ENCODE data around the gene LRP8. TPM values are rescaled to one million over a fixed set of nuclear protein-coding genes. Genes with fewer than 3 reads are reported as not detected.

The LRP8 gene
- total and polyA plus RNA-seq, 2 experiments from 2014 or later: 27.8 to 71.1 TPM

DNA sequence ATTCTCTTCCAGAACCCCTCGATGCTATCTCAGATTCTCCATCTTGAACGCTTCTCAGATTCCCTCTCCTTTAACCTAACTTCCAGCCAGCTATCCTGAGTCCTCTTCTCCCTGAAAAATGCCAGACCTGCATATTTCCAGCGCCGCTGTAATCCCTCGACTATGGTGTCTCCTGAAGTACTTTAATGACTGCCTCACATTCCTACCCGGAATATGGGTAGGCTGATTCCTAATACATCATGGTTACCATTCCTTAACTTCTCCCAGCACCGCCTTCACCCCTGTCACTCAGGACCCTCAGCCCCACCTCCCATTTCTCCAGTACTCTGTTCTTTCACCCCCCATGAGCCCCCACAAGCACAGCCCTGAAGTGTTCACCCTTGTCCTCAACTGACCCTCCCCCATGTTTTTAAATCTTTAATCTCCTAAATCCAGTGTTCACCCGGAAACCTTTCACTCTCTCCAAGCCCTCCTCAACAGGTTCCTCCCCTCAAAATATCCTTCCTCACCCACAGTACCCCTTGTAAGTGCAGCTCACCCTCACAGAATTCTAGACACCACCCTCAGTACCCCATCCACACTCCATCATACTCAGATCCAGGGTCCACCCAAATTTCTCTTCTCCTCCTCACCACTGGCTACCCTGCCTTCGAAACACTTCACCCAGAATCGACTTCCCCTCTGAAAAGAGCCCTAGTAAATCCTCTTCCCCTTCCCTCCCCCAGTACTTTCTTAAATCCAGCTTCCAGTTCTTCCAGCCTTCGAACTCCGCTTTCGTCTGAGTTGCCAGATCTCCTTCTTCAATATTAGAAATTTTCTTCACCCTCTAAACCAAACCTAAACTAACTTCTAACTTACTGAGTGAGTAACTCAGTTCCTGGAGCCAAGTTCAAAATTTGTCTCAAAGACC lies 130.3 kb downstream of the LRP8 start (continued):
- TF ChIP-seq CTCF (conservative IDR thresholded peaks at IDR 0.05; ENCODE audit: low read depth in 2 of 2) (no peak), EZH2phosphoT487 (IDR thresholded peaks at IDR 0.05; ENCODE audit: unreplicated experiment) (no peak), NANOG (IDR thresholded peaks at IDR 0.05; ENCODE audit: borderline replicate concordance) (no peak)

GRCh38 chr1:53196485-53197290 lies 131.2 kb downstream of the LRP8 start, which contains the start of gene CPT2:
Gene CPT2, plus strand, starts transcription at chr1:53196824. Its CDS starts 120 bp downstream, at chr1:53196944.
- H3K4me3 ChIP-seq: peak within 1 kb of the TSS; percentile 94
- ATAC-seq (peak; percentile 99), DNase-seq (ENCODE audit: low spot score) (peak; percentile 98)
- peak within 1 kb of the TSS; percentile 70 for H3K27ac ChIP-seq (ENCODE audit: low read depth)
- no peaks in the 10 kb centered on the region for H3K9me2 ChIP-seq (ENCODE audit: insufficient read depth)
- Mint-ChIP-seq H3K4me3 (peak within 1 kb of the TSS; percentile 97), H3K27ac (peak within 1 kb of the TSS; percentile 93), H3K36me3 (ENCODE audit: low read depth) (peaks cover 5% of the 10 kb centered on the region; the same call in 1 of the 3 replicates), H3K27me3 (ENCODE audit: insufficient read depth, low read depth, poor library complexity) (peaks cover 17% of the 10 kb centered on the region), H3K4me1 (peaks cover 20% of the 10 kb centered on the region), H3K9me3 (no peaks in the 10 kb centered on the region; the same call in 1 of the 3 replicates)
- H4K20me1 ChIP-seq (replicated peaks; ENCODE audit: insufficient read depth): no peaks in the 10 kb centered on the region
- peaks cover 11% of the 10 kb centered on the region for H3K4me1 ChIP-seq (ENCODE audit: insufficient read depth)
- peaks cover 8% of the 10 kb centered on the region for H3K79me2 ChIP-seq (replicated peaks; ENCODE audit: insufficient read depth)
- no peaks in the 10 kb centered on the region for H3K36me3 ChIP-seq (ENCODE audit: insufficient read depth)
- no peaks in the 10 kb centered on the region for H3F3A ChIP-seq (replicated peaks; ENCODE audit: low read depth)
- peak within 1 kb of the TSS; percentile 92 for H3K4me2 ChIP-seq
- H2AFZ ChIP-seq: peak within 1 kb of the TSS; percentile 69
- peaks cover 4% of the 10 kb centered on the region; the same call in 1 of the 2 replicates for H3K27me3 ChIP-seq (ENCODE audit: insufficient read depth)
- TF ChIP-seq, protein P1, sequence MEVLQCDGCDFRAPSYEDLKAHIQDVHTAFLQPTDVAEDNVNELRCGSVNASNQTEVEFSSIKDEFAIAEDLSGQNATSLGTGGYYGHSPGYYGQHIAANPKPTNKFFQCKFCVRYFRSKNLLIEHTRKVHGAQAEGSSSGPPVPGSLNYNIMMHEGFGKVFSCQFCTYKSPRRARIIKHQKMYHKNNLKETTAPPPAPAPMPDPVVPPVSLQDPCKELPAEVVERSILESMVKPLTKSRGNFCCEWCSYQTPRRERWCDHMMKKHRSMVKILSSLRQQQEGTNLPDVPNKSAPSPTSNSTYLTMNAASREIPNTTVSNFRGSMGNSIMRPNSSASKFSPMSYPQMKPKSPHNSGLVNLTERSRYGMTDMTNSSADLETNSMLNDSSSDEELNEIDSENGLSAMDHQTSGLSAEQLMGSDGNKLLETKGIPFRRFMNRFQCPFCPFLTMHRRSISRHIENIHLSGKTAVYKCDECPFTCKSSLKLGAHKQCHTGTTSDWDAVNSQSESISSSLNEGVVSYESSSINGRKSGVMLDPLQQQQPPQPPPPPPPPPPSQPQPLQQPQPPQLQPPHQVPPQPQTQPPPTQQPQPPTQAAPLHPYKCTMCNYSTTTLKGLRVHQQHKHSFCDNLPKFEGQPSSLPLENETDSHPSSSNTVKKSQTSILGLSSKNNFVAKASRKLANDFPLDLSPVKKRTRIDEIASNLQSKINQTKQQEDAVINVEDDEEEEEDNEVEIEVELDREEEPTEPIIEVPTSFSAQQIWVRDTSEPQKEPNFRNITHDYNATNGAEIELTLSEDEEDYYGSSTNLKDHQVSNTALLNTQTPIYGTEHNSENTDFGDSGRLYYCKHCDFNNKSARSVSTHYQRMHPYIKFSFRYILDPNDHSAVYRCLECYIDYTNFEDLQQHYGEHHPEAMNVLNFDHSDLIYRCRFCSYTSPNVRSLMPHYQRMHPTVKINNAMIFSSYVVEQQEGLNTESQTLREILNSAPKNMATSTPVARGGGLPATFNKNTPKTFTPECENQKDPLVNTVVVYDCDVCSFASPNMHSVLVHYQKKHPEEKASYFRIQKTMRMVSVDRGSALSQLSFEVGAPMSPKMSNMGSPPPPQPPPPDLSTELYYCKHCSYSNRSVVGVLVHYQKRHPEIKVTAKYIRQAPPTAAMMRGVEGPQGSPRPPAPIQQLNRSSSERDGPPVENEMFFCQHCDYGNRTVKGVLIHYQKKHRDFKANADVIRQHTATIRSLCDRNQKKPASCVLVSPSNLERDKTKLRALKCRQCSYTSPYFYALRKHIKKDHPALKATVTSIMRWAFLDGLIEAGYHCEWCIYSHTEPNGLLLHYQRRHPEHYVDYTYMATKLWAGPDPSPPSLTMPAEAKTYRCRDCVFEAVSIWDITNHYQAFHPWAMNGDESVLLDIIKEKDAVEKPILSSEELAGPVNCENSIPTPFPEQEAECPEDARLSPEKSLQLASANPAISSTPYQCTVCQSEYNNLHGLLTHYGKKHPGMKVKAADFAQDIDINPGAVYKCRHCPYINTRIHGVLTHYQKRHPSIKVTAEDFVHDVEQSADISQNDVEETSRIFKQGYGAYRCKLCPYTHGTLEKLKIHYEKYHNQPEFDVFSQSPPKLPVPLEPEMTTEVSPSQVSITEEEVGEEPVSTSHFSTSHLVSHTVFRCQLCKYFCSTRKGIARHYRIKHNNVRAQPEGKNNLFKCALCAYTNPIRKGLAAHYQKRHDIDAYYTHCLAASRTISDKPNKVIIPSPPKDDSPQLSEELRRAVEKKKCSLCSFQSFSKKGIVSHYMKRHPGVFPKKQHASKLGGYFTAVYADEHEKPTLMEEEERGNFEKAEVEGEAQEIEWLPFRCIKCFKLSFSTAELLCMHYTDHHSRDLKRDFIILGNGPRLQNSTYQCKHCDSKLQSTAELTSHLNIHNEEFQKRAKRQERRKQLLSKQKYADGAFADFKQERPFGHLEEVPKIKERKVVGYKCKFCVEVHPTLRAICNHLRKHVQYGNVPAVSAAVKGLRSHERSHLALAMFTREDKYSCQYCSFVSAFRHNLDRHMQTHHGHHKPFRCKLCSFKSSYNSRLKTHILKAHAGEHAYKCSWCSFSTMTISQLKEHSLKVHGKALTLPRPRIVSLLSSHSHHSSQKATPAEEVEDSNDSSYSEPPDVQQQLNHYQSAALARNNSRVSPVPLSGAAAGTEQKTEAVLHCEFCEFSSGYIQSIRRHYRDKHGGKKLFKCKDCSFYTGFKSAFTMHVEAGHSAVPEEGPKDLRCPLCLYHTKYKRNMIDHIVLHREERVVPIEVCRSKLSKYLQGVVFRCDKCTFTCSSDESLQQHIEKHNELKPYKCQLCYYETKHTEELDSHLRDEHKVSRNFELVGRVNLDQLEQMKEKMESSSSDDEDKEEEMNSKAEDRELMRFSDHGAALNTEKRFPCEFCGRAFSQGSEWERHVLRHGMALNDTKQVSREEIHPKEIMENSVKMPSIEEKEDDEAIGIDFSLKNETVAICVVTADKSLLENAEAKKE (CRISPR knock-in tag; IDR thresholded peaks at IDR 0.05): no peak
- no peak for TF ChIP-seq CTCF (conservative IDR thresholded peaks at IDR 0.05; ENCODE audit: low read depth in 2 of 2)
- TF ChIP-seq EZH2 (IDR thresholded peaks at IDR 0.05; ENCODE audit: low read depth, unreplicated experiment): no peak
- TF ChIP-seq, protein P2, sequence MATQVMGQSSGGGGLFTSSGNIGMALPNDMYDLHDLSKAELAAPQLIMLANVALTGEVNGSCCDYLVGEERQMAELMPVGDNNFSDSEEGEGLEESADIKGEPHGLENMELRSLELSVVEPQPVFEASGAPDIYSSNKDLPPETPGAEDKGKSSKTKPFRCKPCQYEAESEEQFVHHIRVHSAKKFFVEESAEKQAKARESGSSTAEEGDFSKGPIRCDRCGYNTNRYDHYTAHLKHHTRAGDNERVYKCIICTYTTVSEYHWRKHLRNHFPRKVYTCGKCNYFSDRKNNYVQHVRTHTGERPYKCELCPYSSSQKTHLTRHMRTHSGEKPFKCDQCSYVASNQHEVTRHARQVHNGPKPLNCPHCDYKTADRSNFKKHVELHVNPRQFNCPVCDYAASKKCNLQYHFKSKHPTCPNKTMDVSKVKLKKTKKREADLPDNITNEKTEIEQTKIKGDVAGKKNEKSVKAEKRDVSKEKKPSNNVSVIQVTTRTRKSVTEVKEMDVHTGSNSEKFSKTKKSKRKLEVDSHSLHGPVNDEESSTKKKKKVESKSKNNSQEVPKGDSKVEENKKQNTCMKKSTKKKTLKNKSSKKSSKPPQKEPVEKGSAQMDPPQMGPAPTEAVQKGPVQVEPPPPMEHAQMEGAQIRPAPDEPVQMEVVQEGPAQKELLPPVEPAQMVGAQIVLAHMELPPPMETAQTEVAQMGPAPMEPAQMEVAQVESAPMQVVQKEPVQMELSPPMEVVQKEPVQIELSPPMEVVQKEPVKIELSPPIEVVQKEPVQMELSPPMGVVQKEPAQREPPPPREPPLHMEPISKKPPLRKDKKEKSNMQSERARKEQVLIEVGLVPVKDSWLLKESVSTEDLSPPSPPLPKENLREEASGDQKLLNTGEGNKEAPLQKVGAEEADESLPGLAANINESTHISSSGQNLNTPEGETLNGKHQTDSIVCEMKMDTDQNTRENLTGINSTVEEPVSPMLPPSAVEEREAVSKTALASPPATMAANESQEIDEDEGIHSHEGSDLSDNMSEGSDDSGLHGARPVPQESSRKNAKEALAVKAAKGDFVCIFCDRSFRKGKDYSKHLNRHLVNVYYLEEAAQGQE (IDR thresholded peaks at IDR 0.05; ENCODE audit: unreplicated experiment): no peak
- peak; percentile 94 for TF ChIP-seq POLR2AphosphoS5 (IDR thresholded peaks at IDR 0.05; ENCODE audit: low read depth)
